A673 (cell line): ENCODE measurements around the gene CIAPIN1.

Source experiments
- CTCF ChIP-seq: fragments of 300-800, 200-600 bp; sonication (generic); conservative IDR thresholded peaks from 2 replicates; pipeline ENCODE4 v1.5.1; 2017; ENCODE audit warnings: low read depth, mild to moderate bottlenecking, antibody characterized with exemption, low read length, moderate library complexity, mixed read lengths
- EZH2 ChIP-seq: fragments of 200-600 bp; sonication (generic); IDR thresholded peaks from 2 replicates; pipeline ENCODE4 v1.6.1; 2017; ENCODE audit warnings: borderline replicate concordance, low read depth, mild to moderate bottlenecking, mixed read lengths, antibody characterized with exemption, low read length; ENCODE audit not compliant: poor library complexity, severe bottlenecking

- no peak for TF ChIP-seq CTCF
- no peak for TF ChIP-seq EZH2
Observed at GRCh38 chr16:57483725-57484514, 36.7 kb upstream of the CIAPIN1 start.
